ENCODE results near the gene ATRIP.

The ATRIP gene

GRCh38 chr3:48436477-48436787, 10.1 kb upstream of the ATRIP start:
- DNase-seq (ENCODE audit: low read depth, low spot score) = no peak
- no peak overlapping the region for H3K4me3 ChIP-seq
- H3K27ac ChIP-seq = no peak overlapping the region
- no peaks in the 10 kb centered on the region for H3K9me3 ChIP-seq (ENCODE audit: low read depth, low read length)
- no peaks in the 10 kb centered on the region; the same call in 1 of the 2 replicates for H3K36me3 ChIP-seq (ENCODE audit: insufficient read depth, low read length)
- no peak for TF ChIP-seq EZH2 (IDR thresholded peaks at IDR 0.05)
- TF ChIP-seq POLR2AphosphoS5 (IDR thresholded peaks at IDR 0.05; ENCODE audit: borderline replicate concordance, low read depth, low read length) = no peak
- no peak for TF ChIP-seq FOXP2 (optimal IDR thresholded peaks at IDR 0.05; ENCODE audit: control extremely low read depth, extremely low read length, insufficient read depth)
- H3K9ac ChIP-seq (ENCODE audit: insufficient read length) = no peak overlapping the region

GRCh38 chr3:48436855-48437254, 9.7 kb upstream of the ATRIP start:
- Histone ChIP-seq H3K9me3 (ENCODE audit: low read depth, low read length) (no peaks in the 10 kb centered on the region), H3K27ac (no peak overlapping the region), H3K9ac (ENCODE audit: insufficient read length) (no peak overlapping the region), H3K4me3 (no peak overlapping the region), H3K36me3 (ENCODE audit: insufficient read depth, low read length) (peaks cover 2% of the 10 kb centered on the region; the same call in 1 of the 2 replicates)
- no peak for TF ChIP-seq POLR2AphosphoS5 (IDR thresholded peaks at IDR 0.05; ENCODE audit: borderline replicate concordance, low read depth, low read length)
- TF ChIP-seq FOXP2 (optimal IDR thresholded peaks at IDR 0.05; ENCODE audit: control extremely low read depth, extremely low read length, insufficient read depth) = no peak
- no peak for DNase-seq (ENCODE audit: low read depth, low spot score)

- TF ChIP-seq FOXP2 (optimal IDR thresholded peaks at IDR 0.05; ENCODE audit: control extremely low read depth, extremely low read length, insufficient read depth) (no peak), POLR2AphosphoS5 (IDR thresholded peaks at IDR 0.05; ENCODE audit: borderline replicate concordance, low read depth, low read length) (no peak), EZH2 (IDR thresholded peaks at IDR 0.05) (no peak)
- Histone ChIP-seq H3K4me3 (no peak overlapping the region), H3K9me3 (ENCODE audit: low read depth, low read length) (no peaks in the 10 kb centered on the region), H3K36me3 (ENCODE audit: insufficient read depth, low read length) (peaks cover 5% of the 10 kb centered on the region; the same call in 1 of the 2 replicates), H3K9ac (ENCODE audit: insufficient read length) (no peak overlapping the region), H3K27ac (no peak overlapping the region)
- no peak for DNase-seq (ENCODE audit: low read depth, low spot score)
Observed at GRCh38 chr3:48437812-48438211, 8.7 kb upstream of the ATRIP start.

- Histone ChIP-seq H3K9me3 (ENCODE audit: low read depth, low read length) (no peaks in the 10 kb centered on the region), H3K4me3 (peak within 1 kb of the TSS; percentile 86), H3K27ac (no peak within 1 kb of the TSS), H3K36me3 (ENCODE audit: insufficient read depth, low read length) (peaks cover 5% of the 10 kb centered on the region; the same call in 1 of the 2 replicates), H3K9ac (ENCODE audit: insufficient read length) (peak within 1 kb of the TSS; percentile 81)
- DNase-seq (ENCODE audit: low read depth, low spot score) = peak; percentile 53
- no peak for TF ChIP-seq FOXP2 (optimal IDR thresholded peaks at IDR 0.05; ENCODE audit: control extremely low read depth, extremely low read length, insufficient read depth)
- TF ChIP-seq EZH2 (IDR thresholded peaks at IDR 0.05) = no peak
- peak; percentile 77; the same call in 1 of the 2 replicates for TF ChIP-seq POLR2AphosphoS5 (IDR thresholded peaks at IDR 0.05; ENCODE audit: borderline replicate concordance, low read depth, low read length)
Observed at GRCh38 chr3:48439820-48440589, 6.5 kb upstream of the ATRIP start, which contains the start of the genes CCDC51 and TMA7. TSS of gene CCDC51 (minus strand) at chr3:48440119. CDS start at chr3:48435128, 4,991 bp downstream. TSS of gene TMA7 (plus strand) at chr3:48440257. CDS start at chr3:48440297, 40 bp downstream.

GRCh38 chr3:48440590-48440958, 6.0 kb upstream of the ATRIP start:
- Histone ChIP-seq H3K36me3 (ENCODE audit: insufficient read depth, low read length) (peaks cover 5% of the 10 kb centered on the region; the same call in 1 of the 2 replicates), H3K9ac (ENCODE audit: insufficient read length) (peak overlapping the region; percentile 81), H3K4me3 (peak overlapping the region; percentile 86), H3K27ac (no peak overlapping the region), H3K9me3 (ENCODE audit: low read depth, low read length) (no peaks in the 10 kb centered on the region)
- TF ChIP-seq FOXP2 (optimal IDR thresholded peaks at IDR 0.05; ENCODE audit: control extremely low read depth, extremely low read length, insufficient read depth) (no peak), POLR2AphosphoS5 (IDR thresholded peaks at IDR 0.05; ENCODE audit: borderline replicate concordance, low read depth, low read length) (no peak), EZH2 (IDR thresholded peaks at IDR 0.05) (no peak)
- no peak for DNase-seq (ENCODE audit: low read depth, low spot score)

GRCh38 chr3:48441940-48442339, 4.6 kb upstream of the ATRIP start:
- Histone ChIP-seq H3K9me3 (ENCODE audit: low read depth, low read length) (no peaks in the 10 kb centered on the region), H3K36me3 (ENCODE audit: insufficient read depth, low read length) (peaks cover 5% of the 10 kb centered on the region; the same call in 1 of the 2 replicates), H3K9ac (ENCODE audit: insufficient read length) (no peak overlapping the region), H3K4me3 (peak overlapping the region; percentile 86; the same call in 1 of the 2 replicates), H3K27ac (no peak overlapping the region)
- TF ChIP-seq EZH2 (IDR thresholded peaks at IDR 0.05) (no peak), POLR2AphosphoS5 (IDR thresholded peaks at IDR 0.05; ENCODE audit: borderline replicate concordance, low read depth, low read length) (no peak)
- no peak for DNase-seq (ENCODE audit: low read depth, low spot score)

GRCh38 chr3:48445277-48445882, 1.2 kb upstream of the ATRIP start:
- Histone ChIP-seq H3K9ac (ENCODE audit: insufficient read length) (no peak overlapping the region), H3K27ac (no peak overlapping the region), H3K4me3 (peak overlapping the region; percentile 77), H3K36me3 (ENCODE audit: insufficient read depth, low read length) (peaks cover 5% of the 10 kb centered on the region; the same call in 1 of the 2 replicates), H3K9me3 (ENCODE audit: low read depth, low read length) (no peaks in the 10 kb centered on the region)
- no peak for DNase-seq (ENCODE audit: low read depth, low spot score)
- TF ChIP-seq POLR2AphosphoS5 (IDR thresholded peaks at IDR 0.05; ENCODE audit: borderline replicate concordance, low read depth, low read length) = no peak
- TF ChIP-seq EZH2 (IDR thresholded peaks at IDR 0.05) = no peak
- no peak for TF ChIP-seq FOXP2 (optimal IDR thresholded peaks at IDR 0.05; ENCODE audit: control extremely low read depth, extremely low read length, insufficient read depth)

GRCh38 chr3:48446043-48446424, 503 bp upstream of the ATRIP start:
- peaks cover 5% of the 10 kb centered on the region; the same call in 1 of the 2 replicates for H3K36me3 ChIP-seq (ENCODE audit: insufficient read depth, low read length)

More at GRCh38 chr3:48446043-48446424, 503 bp upstream of the ATRIP start:
- Histone ChIP-seq H3K9ac (ENCODE audit: insufficient read length) (peak overlapping the region; percentile 61), H3K9me3 (ENCODE audit: low read depth, low read length) (no peaks in the 10 kb centered on the region), H3K27ac (no peak overlapping the region), H3K4me3 (peak overlapping the region; percentile 77)
- TF ChIP-seq FOXP2 (optimal IDR thresholded peaks at IDR 0.05; ENCODE audit: control extremely low read depth, extremely low read length, insufficient read depth) = no peak
- no peak for TF ChIP-seq EZH2 (IDR thresholded peaks at IDR 0.05)
- TF ChIP-seq POLR2AphosphoS5 (IDR thresholded peaks at IDR 0.05; ENCODE audit: borderline replicate concordance, low read depth, low read length) = no peak
- DNase-seq (ENCODE audit: low read depth, low spot score) = no peak
